ENCODE data around the gene GTPBP2. TPM values are rescaled to one million over a fixed set of nuclear protein-coding genes. Genes with fewer than 3 reads are reported as not detected.

GTPBP2 gene
- total and polyA plus RNA-seq, 2 experiments from 2014 or later: 17.5 to 55.9 TPM

DNA sequence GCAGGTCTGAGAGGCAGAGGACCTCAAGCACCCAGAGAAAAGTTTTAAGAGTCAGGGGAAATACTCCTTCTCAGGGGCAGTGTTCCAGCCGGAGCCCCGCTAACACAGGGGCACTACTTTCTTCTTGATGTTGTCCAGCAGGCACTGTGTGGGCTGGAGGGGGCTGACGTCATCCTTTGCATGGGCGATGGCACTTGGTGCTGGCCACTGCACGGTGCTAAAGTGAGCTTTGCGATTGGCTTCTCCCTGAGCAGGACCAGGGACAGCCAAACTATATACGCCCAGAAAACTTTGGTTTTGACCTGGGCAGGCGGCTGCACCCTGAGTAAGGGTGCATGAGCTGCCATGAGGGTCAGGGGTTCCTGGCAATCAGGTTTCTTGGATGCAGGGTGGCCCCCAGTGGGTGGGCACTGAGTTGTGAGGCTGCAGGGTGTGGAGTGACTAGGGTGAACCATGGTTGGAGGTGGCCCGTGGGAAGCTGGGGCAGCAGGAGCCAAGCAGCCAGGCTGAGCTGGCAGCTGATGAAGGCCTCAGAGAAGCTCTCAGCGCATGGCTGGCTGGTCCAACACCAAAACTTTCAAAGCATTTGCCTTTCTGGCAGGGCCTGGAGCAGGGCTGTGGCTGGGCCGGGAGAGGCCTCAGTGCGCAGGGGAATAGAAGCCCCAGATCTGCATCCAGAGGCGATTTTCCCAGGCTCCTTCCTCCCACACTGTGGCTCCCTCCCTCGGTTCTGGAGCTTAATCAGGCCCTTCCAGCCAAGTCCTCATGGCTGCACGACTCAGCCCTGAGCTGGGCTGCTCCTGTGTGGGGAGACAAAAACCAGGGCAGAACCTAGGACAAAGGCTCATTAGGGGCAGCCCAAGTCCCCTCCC is 40.2 kb upstream of the GTPBP2 start (continued):
- TF ChIP-seq, protein P1, sequence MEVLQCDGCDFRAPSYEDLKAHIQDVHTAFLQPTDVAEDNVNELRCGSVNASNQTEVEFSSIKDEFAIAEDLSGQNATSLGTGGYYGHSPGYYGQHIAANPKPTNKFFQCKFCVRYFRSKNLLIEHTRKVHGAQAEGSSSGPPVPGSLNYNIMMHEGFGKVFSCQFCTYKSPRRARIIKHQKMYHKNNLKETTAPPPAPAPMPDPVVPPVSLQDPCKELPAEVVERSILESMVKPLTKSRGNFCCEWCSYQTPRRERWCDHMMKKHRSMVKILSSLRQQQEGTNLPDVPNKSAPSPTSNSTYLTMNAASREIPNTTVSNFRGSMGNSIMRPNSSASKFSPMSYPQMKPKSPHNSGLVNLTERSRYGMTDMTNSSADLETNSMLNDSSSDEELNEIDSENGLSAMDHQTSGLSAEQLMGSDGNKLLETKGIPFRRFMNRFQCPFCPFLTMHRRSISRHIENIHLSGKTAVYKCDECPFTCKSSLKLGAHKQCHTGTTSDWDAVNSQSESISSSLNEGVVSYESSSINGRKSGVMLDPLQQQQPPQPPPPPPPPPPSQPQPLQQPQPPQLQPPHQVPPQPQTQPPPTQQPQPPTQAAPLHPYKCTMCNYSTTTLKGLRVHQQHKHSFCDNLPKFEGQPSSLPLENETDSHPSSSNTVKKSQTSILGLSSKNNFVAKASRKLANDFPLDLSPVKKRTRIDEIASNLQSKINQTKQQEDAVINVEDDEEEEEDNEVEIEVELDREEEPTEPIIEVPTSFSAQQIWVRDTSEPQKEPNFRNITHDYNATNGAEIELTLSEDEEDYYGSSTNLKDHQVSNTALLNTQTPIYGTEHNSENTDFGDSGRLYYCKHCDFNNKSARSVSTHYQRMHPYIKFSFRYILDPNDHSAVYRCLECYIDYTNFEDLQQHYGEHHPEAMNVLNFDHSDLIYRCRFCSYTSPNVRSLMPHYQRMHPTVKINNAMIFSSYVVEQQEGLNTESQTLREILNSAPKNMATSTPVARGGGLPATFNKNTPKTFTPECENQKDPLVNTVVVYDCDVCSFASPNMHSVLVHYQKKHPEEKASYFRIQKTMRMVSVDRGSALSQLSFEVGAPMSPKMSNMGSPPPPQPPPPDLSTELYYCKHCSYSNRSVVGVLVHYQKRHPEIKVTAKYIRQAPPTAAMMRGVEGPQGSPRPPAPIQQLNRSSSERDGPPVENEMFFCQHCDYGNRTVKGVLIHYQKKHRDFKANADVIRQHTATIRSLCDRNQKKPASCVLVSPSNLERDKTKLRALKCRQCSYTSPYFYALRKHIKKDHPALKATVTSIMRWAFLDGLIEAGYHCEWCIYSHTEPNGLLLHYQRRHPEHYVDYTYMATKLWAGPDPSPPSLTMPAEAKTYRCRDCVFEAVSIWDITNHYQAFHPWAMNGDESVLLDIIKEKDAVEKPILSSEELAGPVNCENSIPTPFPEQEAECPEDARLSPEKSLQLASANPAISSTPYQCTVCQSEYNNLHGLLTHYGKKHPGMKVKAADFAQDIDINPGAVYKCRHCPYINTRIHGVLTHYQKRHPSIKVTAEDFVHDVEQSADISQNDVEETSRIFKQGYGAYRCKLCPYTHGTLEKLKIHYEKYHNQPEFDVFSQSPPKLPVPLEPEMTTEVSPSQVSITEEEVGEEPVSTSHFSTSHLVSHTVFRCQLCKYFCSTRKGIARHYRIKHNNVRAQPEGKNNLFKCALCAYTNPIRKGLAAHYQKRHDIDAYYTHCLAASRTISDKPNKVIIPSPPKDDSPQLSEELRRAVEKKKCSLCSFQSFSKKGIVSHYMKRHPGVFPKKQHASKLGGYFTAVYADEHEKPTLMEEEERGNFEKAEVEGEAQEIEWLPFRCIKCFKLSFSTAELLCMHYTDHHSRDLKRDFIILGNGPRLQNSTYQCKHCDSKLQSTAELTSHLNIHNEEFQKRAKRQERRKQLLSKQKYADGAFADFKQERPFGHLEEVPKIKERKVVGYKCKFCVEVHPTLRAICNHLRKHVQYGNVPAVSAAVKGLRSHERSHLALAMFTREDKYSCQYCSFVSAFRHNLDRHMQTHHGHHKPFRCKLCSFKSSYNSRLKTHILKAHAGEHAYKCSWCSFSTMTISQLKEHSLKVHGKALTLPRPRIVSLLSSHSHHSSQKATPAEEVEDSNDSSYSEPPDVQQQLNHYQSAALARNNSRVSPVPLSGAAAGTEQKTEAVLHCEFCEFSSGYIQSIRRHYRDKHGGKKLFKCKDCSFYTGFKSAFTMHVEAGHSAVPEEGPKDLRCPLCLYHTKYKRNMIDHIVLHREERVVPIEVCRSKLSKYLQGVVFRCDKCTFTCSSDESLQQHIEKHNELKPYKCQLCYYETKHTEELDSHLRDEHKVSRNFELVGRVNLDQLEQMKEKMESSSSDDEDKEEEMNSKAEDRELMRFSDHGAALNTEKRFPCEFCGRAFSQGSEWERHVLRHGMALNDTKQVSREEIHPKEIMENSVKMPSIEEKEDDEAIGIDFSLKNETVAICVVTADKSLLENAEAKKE (CRISPR knock-in tag; IDR thresholded peaks at IDR 0.05): no peak
- TF ChIP-seq, protein P2, sequence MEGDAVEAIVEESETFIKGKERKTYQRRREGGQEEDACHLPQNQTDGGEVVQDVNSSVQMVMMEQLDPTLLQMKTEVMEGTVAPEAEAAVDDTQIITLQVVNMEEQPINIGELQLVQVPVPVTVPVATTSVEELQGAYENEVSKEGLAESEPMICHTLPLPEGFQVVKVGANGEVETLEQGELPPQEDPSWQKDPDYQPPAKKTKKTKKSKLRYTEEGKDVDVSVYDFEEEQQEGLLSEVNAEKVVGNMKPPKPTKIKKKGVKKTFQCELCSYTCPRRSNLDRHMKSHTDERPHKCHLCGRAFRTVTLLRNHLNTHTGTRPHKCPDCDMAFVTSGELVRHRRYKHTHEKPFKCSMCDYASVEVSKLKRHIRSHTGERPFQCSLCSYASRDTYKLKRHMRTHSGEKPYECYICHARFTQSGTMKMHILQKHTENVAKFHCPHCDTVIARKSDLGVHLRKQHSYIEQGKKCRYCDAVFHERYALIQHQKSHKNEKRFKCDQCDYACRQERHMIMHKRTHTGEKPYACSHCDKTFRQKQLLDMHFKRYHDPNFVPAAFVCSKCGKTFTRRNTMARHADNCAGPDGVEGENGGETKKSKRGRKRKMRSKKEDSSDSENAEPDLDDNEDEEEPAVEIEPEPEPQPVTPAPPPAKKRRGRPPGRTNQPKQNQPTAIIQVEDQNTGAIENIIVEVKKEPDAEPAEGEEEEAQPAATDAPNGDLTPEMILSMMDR (conservative IDR thresholded peaks at IDR 0.05; ENCODE audit: low read depth in 2 of 2): no peak
- TF ChIP-seq ZNF331 (CRISPR knock-in tag; IDR thresholded peaks at IDR 0.05; ENCODE audit: low read depth) (no peak), CREB1 (CRISPR knock-in tag; IDR thresholded peaks at IDR 0.05; ENCODE audit: low read depth) (no peak), POLR2AphosphoS5 (IDR thresholded peaks at IDR 0.05; ENCODE audit: low read depth) (no peak; the same call in 1 of the 2 replicates)
